PC-9 (cell line): ENCODE measurements around the gene UGGT1.

Experiments
- CTCF ChIP-seq: fragments of 200-600 bp; sonication (generic); conservative IDR thresholded peaks from 2 replicates; pipeline ENCODE4 v1.6.1; 2017; ENCODE audit warnings: mixed run types, antibody characterized with exemption, mild to moderate bottlenecking, moderate library complexity
- EZH2 ChIP-seq: fragments of 200-600 bp; sonication (generic); IDR thresholded peaks from 2 replicates; pipeline ENCODE4 v1.8.0; 2017; ENCODE audit warnings: antibody characterized with exemption, low read depth

DNA sequence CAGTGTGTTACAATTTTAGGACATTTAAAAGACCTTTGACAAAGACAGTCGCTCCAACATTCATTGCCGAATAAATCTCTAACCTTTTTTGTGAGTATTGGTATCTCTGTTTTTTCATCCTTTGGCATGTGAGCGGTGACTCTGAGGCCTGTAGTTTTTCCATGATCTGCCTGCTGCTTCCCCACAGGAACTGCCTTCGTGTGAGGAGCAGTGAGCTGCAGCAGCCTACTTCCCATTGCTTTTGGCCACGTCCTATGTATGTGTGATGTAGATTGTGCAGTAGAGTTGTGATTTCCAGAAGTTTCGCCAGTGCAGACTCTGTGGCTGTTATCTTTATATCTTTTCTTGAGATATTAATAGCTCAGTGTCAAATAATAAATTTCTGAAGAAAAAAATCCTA lies 79.8 kb downstream of the UGGT1 start:
- TF ChIP-seq CTCF (no peak), EZH2 (no peak)
